Muscle layer of colon (tissue), 2 donors: Measurements from ENCODE around the gene DTNA.

Experiments used
- H3K27ac ChIP-seq: one replicate; pipeline ENCODE4 v1.7.0; 2013; ENCODE audit warnings: low read depth, mild to moderate bottlenecking, low read length, moderate library complexity
- H3K27me3 ChIP-seq, 2 donors: one replicate each; pipeline ENCODE4 v1.7.0; 2013; ENCODE audit warnings: low read length in 2 of 2, mild to moderate bottlenecking in 2 of 2; ENCODE audit not compliant: insufficient read depth in 2 of 2, control insufficient read depth in 1 of 2
- H3K36me3 ChIP-seq: one replicate; pipeline ENCODE4 v1.7.0; 2013; ENCODE audit warnings: mild to moderate bottlenecking, low read length; ENCODE audit not compliant: insufficient read depth
- H3K4me1 ChIP-seq: one replicate; pipeline ENCODE4 v1.7.0; 2013; ENCODE audit warnings: mild to moderate bottlenecking, low read length; ENCODE audit not compliant: insufficient read depth
- H3K4me3 ChIP-seq, 2 donors: one replicate each; pipeline ENCODE4 v1.7.0; 2013; ENCODE audit warnings: low read length in 2 of 2, low read depth in 1 of 2, mild to moderate bottlenecking in 1 of 2, moderate library complexity in 1 of 2
- H3K9ac ChIP-seq: one replicate; pipeline ENCODE4 v1.7.0; 2013; ENCODE audit warnings: low read length
- H3K9me3 ChIP-seq: one replicate; pipeline ENCODE4 v1.7.0; 2013; ENCODE audit warnings: mild to moderate bottlenecking, low read length
- donor health status: abdominal sarcoma.
- donor health status: Adenocarcinoma of cecum.

DTNA gene

GRCh38 chr18:34863702-34864101 lies 153.6 kb downstream of the DTNA start:
- Histone ChIP-seq H3K4me3 (no peak overlapping the region), H3K4me1 (no peaks in the 10 kb centered on the region), H3K27ac (no peak overlapping the region), H3K9me3 (no peaks in the 10 kb centered on the region), H3K27me3 (no peaks in the 10 kb centered on the region), H3K36me3 (peaks cover 6% of the 10 kb centered on the region), H3K9ac (no peak overlapping the region)

- Histone ChIP-seq H3K36me3 (no peaks in the 10 kb centered on the region), H3K9me3 (no peaks in the 10 kb centered on the region), H3K4me1 (no peaks in the 10 kb centered on the region)
Observed at GRCh38 chr18:34864836-34865497, 154.9 kb downstream of the DTNA start.

GRCh38 chr18:34866310-34866709 lies 156.2 kb downstream of the DTNA start:
- H3K9ac ChIP-seq, result no peak overlapping the region
- H3K9me3 ChIP-seq, result no peaks in the 10 kb centered on the region
- no peak overlapping the region for H3K27ac ChIP-seq

More at GRCh38 chr18:34864836-34865497, 154.9 kb downstream of the DTNA start:
- Histone ChIP-seq H3K27ac (no peak overlapping the region), H3K4me3 (no peak overlapping the region), H3K9ac (no peak overlapping the region), H3K27me3 (no peaks in the 10 kb centered on the region)

DNA sequence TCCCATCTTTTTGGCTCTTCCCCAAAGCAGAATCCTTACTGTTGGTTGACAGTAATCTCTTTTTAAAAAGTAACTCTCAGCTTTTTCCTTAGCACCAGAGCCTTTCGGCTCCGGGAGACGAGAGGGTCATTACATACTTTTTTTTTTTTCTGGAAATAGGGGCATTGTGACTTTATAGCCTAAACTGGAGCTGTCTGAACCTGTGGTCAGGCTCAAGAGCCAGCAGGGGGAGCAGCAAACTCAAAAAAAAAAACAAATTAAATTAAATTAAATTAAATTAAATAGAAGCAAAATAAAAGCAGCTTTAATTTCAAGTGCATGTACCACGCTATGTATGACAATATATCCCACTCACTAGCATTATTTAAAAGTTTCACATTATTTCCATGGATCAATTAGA lies 156.6 kb downstream of the DTNA start:
- H3K27ac ChIP-seq, result no peak overlapping the region
- H3K9me3 ChIP-seq, result no peaks in the 10 kb centered on the region
- no peaks in the 10 kb centered on the region for H3K4me1 ChIP-seq
- no peak overlapping the region for H3K9ac ChIP-seq
- H3K27me3 ChIP-seq, result no peaks in the 10 kb centered on the region
- no peak overlapping the region for H3K4me3 ChIP-seq
- no peaks in the 10 kb centered on the region for H3K36me3 ChIP-seq

More at GRCh38 chr18:34866310-34866709, 156.2 kb downstream of the DTNA start:
- H3K36me3 ChIP-seq, result no peaks in the 10 kb centered on the region
- no peaks in the 10 kb centered on the region for H3K4me1 ChIP-seq
- H3K27me3 ChIP-seq, result no peaks in the 10 kb centered on the region
- H3K4me3 ChIP-seq, result no peak overlapping the region

DNA sequence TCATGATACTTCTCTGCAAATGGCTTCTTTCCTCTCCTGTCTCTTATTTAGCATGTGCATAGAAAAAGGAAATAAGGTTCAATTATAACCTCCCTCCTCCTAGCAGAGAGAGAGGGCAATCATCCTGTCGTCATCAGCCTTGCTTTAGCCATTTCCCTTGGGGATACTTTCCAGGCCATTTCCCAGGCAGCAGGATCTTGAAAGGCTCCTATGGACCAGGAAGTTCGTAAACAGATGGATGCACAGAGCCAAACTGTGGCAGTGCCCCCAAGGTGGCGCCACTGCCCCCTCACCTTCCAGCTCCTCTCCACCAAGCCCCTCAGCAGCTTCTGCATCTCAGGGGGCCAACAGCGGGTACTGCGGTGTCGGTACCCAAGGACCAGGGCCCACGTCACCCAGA lies 157.4 kb downstream of the DTNA start:
- Histone ChIP-seq H3K36me3 (no peaks in the 10 kb centered on the region), H3K4me3 (no peak overlapping the region), H3K9me3 (no peaks in the 10 kb centered on the region), H3K9ac (no peak overlapping the region), H3K27me3 (no peaks in the 10 kb centered on the region), H3K27ac (no peak overlapping the region), H3K4me1 (no peaks in the 10 kb centered on the region)

DNA sequence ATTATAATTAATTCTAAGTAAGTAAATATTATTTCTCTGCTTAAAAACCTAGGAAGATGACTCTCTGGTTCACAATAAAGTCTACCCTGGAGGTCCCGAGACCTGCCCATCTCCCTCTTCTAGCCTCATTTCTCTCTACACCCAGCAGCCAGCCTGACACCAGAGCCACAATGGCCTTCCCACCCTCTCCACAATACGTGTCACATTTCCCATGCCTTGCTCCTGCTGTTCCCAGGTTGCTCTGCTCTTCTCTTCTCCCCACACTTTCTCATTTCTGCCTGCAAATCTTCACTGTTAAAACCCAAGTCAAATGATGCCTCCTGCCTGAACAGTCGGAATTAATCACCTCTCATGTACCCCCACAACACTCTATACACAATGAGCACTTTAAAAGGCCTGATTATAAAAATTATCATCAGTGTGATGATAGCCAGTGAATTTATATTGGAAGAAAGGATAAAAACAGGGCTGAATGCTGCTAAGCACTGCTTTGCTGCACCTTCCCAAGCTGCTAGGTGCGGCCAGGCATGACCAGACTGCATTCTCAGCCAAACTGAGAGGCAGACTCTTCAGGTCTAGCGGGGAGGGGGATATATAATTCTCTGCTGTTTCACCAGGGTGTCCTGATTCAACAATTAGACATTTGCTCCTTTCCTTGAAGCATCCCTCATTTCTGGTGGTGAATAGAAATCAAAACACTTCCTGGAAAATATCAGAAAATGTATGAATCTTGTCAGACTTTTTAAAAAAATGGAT lies 160.6 kb downstream of the DTNA start:
- no peaks in the 10 kb centered on the region for H3K9me3 ChIP-seq
- H3K4me3 ChIP-seq, result no peak overlapping the region
- no peak overlapping the region for H3K9ac ChIP-seq
- no peaks in the 10 kb centered on the region for H3K4me1 ChIP-seq
- no peak overlapping the region for H3K27ac ChIP-seq
- H3K27me3 ChIP-seq, result no peaks in the 10 kb centered on the region
- H3K36me3 ChIP-seq, result no peaks in the 10 kb centered on the region

GRCh38 chr18:34871435-34871834 lies 161.3 kb downstream of the DTNA start:
- no peak overlapping the region for H3K4me3 ChIP-seq
- H3K9ac ChIP-seq, result no peak overlapping the region
- H3K27ac ChIP-seq, result no peak overlapping the region
- no peaks in the 10 kb centered on the region for H3K27me3 ChIP-seq
- no peaks in the 10 kb centered on the region for H3K36me3 ChIP-seq
- no peaks in the 10 kb centered on the region for H3K9me3 ChIP-seq
- H3K4me1 ChIP-seq, result no peaks in the 10 kb centered on the region

DNA sequence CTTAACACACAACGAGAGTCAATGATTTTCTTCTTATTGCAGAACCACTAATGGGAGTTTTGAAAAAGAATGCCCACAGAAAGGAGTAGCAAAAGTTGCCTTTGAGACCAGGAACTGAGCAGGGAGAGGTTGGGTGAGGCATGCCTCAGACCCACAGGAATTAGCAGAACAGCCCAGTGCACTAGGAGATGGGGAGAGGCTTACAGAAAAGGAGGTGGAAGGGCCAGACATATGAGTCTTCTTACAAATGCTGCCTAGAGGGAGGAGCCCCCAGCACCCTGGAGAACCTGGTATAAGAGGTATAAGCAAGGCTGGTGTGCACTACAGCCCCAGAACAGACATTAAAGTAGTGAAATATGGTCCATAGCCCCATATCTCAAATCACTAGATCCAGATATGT lies 162.0 kb downstream of the DTNA start:
- Histone ChIP-seq H3K27ac (no peak overlapping the region), H3K4me3 (no peak overlapping the region), H3K4me1 (no peaks in the 10 kb centered on the region), H3K27me3 (no peaks in the 10 kb centered on the region), H3K9me3 (no peaks in the 10 kb centered on the region), H3K9ac (no peak overlapping the region), H3K36me3 (no peaks in the 10 kb centered on the region)

GRCh38 chr18:34873986-34874580 lies 164.0 kb downstream of the DTNA start:
- no peak overlapping the region for H3K9ac ChIP-seq
- H3K9me3 ChIP-seq, result no peaks in the 10 kb centered on the region
- no peak overlapping the region for H3K27ac ChIP-seq
- no peaks in the 10 kb centered on the region for H3K36me3 ChIP-seq
- no peak overlapping the region for H3K4me3 ChIP-seq
- H3K4me1 ChIP-seq, result no peaks in the 10 kb centered on the region
- no peaks in the 10 kb centered on the region for H3K27me3 ChIP-seq

GRCh38 chr18:34875150-34875549 lies 165.1 kb downstream of the DTNA start:
- H3K4me3 ChIP-seq, result no peak overlapping the region
- H3K9ac ChIP-seq, result no peak overlapping the region
- H3K4me1 ChIP-seq, result peaks cover 7% of the 10 kb centered on the region
- no peaks in the 10 kb centered on the region for H3K36me3 ChIP-seq
- H3K27me3 ChIP-seq, result no peaks in the 10 kb centered on the region
- no peaks in the 10 kb centered on the region for H3K9me3 ChIP-seq
- H3K27ac ChIP-seq, result no peak overlapping the region

DNA sequence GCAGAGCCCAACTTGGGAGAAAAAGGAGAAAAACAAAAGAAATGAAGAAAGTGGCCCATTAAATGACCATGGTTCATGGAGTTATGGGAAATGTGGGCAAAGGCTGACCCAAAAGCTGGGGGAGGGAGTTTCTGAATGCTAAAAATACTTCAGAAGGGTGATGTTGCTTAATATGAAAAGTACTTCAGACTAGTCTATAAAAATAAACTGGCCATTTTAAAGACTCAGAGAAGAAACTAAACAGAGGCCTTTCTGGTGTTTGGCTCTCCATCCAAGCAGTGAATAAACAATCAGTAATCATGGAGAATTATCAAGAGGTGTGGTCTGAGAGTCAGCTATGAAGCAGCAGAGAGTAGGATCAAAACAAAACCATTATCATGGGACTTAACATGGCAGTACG lies 170.3 kb downstream of the DTNA start:
- H3K4me1 ChIP-seq, result peaks cover 15% of the 10 kb centered on the region
- no peaks in the 10 kb centered on the region for H3K9me3 ChIP-seq
- H3K4me3 ChIP-seq, result no peak overlapping the region
- H3K36me3 ChIP-seq, result peaks cover 17% of the 10 kb centered on the region
- H3K9ac ChIP-seq, result no peak overlapping the region
- H3K27ac ChIP-seq, result no peak overlapping the region
- H3K27me3 ChIP-seq, result no peaks in the 10 kb centered on the region
